GM21619 (cell line): ENCODE measurements around the gene CHST3.
"Not testable (repeated sequence)": the region's sequence is repeated elsewhere in the genome, so short reads cannot be mapped to it uniquely, and the experiment has no call there.

ENCODE experiments used
- ATAC-seq: cut with Tn5 transposase; IDR thresholded peaks from one replicate; pipeline ENCODE4 v1.9.1; 2021; ENCODE audit not compliant: unreplicated experiment

CHST3 gene

GRCh38 chr10:71948496-71949067 is 15.6 kb upstream of the CHST3 start:
- ATAC-seq, result no peak

DNA sequence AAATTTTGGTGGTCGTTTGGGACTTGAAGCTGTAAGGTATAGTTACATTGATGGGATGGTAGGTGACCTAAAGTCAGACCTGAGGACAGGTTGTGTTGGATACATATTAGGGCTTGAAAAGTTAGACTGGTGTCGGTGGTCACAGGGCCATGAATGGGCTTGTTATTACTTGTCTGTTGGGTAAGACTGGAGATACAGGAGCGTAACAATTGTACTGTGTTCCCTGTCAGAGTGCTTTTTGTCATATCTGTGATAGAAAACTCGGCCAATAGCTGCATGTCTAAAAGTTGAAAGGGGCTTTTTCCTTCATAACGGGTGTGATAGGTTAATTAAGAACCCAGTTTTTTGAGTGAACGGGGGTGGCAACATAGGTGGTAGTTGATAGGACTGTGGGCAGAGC is 13.5 kb upstream of the CHST3 start:
- no peak for ATAC-seq

DNA sequence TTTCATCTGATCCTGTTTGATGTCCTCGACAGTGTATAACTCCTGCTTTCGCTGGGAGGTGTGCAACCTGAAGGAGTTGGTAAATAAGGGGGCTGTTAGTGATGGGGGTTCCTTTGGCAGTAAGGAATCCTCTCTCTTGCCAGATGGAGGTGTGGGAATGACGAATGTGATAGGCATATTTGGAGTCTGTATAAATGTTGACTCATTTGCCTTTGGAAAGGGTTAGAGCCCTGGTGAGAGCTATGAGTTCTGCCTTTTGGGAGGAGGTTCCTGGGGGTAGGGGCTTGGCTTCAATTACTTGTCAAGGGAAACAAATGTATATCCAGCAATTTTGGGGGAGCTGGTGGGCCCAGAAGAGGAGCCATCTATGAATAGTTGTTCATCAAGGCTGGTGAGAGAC is 11.4 kb upstream of the CHST3 start:
- no peak for ATAC-seq

DNA sequence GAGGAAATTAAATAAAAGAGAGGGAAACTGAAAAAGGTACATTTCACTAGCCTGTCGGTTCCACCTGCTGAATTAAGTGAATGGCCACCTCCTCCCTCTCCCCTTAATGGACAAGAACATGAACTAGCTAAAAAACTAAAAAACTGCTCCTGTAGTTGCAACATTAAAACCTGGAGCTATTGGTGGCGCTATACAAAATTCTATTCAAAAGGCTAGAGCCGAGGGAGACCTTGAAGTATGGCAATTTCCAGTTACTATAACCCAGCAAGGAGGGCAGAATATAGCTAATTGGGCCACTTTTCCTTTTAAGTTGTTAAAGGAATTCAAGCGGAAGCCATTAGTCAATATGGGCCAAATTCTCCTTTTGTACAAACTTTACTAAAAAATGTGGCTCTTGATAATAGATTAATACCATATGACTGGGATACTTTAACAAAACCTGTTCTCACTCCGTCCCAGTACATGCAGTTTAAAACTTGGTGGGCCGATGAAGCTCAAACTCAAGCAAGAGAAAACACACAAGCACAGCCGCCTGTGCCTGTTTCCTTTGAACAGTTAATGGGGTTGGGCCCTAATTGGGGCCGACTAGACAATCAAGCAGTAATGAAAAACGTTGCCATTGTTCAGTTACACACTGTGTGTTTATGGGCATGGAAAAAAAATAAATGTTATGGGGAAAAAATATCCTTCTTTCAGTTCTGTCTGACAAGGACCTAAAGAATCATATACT is 6.5 kb upstream of the CHST3 start:
- ATAC-seq, result no peak

DNA sequence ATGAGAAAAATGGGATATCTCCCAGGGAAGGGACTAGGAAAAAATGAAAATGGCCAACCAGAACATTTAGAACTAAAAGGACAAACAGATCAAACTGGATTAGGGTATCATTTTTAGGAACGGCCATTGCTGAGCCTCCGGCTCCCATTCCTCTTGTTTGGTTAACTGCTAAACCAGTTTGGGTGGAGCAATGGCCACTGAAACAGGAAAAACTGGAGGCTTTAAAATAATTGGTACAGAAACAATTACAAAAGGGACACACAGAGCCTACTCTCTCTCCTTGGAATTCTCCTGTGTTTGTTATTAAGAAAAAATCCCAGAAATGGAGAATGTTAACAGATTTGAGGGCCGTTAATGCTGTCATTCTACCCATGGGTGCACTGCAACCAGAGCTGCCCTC is 4.7 kb upstream of the CHST3 start:
- no peak for ATAC-seq

- no peak for ATAC-seq
Observed at GRCh38 chr10:71961831-71962230, 2.4 kb upstream of the CHST3 start.

DNA sequence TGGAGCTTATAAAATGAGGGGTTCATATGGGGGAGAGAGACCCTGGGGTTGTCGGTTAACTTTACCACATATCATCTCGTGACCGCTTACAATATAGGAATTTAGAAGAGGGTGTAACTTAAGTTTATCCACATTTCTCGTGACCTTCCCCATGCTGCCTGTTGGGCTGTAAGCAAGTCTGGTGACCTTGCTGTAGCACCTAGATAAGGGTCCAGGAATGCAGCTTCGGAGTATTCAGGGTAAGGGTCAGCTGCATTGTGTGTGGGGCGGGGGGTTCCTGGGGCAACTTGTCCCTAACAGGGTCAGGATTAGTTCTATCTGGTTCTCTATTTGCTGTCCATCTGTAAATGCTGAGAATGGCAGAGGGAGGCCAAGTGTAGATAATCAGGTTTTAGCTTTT is 1.3 kb upstream of the CHST3 start:
- ATAC-seq, result no peak

DNA sequence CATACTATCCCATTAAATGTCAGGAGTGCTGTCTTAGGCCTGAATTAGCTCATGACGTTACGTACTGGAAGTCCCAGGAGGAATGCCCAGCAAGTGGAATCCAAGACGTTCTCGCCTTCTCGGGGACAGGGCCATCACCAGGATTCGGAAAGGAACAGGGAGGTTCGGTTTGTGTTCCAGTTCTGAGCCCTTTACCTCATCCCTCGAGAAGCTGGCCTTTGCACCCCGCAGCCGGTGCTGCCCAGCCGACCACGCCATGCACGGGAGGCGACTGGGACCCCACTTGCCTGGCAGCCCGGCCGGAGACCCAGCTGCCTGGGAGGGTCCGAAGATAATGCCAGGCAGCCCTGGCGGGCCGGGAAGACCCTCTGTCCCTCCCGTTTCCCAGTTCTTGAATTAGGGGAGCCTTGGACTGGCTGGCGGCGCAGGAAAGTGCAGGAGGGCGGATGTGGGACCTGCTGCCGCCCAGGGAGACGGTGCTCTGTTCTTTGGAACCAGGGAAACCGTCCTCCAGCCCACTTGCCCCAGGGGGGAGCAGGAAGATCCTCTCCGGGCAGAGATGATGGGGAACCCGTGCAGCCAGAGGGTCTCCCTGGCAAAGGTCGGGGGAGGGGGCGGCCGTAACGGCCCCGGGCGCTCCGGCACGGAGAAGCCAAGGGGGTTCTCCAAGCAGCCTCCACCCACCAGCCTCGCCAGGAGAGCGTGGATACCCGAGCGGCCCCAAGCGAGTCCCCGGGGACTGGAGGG is 671 bp upstream of the CHST3 start:
- no peak for ATAC-seq

DNA sequence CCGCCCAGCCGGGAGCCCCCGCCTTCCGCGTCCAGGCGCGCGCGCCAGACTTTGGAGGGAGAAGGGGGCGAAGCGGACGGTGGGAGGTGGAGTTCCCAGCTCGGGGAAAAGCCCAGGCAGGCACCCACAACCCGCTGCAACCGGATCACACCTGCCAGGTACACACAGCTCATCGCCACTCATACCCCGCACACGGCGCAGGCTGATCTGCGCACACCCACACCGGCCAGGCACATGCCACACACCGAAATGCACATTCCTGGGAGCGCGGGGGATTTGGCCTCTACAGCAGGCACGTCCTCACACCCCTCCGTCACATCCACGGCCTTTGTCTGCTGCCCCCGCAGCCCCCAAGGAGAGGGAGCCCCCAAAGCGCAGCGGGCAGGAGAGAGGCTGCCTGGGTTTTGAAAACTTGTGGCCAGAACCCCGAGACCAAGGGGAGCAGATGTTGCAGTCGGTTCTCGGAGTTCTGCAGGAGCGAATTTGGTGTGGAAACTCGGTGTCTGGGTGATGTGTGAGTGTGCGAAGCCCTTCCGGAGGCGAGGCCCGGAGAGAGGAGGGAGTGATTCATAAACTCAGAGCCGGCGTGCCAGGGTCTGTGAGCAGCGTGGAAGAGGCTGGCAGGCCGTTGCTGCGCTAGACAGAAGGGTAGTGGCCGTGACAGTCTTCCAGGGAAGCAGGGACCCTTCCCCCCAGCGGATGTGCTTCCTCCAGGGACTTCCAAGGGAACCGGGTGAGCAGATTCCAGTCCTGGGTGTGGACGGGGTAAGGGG is 734 bp downstream of the CHST3 start:
- no peak for ATAC-seq

- no peak for ATAC-seq
Observed at GRCh38 chr10:71965623-71966022, 1.4 kb downstream of the CHST3 start.

- ATAC-seq, result no peak
Observed at GRCh38 chr10:71966046-71967004, 2.1 kb downstream of the CHST3 start.

DNA sequence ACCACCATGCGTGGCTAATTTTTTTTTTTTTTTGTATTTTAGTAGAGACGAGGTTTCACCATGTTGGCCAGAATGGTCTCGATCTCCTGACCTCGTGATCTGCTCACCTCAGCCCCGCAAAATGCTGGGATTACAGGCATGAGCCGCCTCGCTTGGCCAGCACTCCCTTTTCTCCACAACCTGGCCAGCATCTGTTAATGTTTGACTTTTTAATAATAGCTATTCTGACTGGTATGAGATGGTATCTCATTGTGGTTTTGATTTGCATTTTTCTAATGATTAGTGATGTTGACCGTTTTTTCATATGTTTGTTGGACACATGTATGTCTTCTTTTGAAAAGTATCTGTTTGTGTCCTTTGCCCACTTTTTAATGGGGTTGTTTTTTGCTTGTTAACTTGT is 3.8 kb downstream of the CHST3 start:
- not testable (repeated sequence) for ATAC-seq

- ATAC-seq, result no peak
Observed at GRCh38 chr10:71968553-71969474, 4.6 kb downstream of the CHST3 start.

DNA sequence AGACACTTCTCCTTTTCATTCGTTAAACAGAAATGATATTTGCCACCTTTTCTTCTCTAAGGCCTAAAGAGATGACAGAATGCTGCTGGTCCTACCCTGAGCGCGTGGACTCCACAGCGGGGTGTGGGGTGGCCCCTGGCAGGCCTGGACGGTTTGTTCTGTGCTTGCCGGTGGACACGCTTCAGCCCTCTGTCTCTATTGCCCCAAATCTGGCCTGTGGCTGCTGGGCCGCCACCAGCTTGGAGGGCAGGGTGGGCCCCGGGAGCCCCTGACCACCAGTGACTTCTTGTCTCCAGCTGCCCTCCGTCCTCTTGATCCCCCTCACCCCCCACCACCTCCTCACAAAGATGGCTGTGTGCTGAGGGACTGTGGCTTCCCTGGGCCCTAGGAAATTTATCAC is 5.7 kb downstream of the CHST3 start:
- no peak for ATAC-seq

- no peak for ATAC-seq
Observed at GRCh38 chr10:71970331-71970730, 6.1 kb downstream of the CHST3 start.

GRCh38 chr10:71970869-71971268 is 6.7 kb downstream of the CHST3 start:
- ATAC-seq, result no peak

GRCh38 chr10:71971311-71971731 is 7.1 kb downstream of the CHST3 start:
- ATAC-seq, result no peak

GRCh38 chr10:71971769-71972555 is 7.8 kb downstream of the CHST3 start:
- no peak for ATAC-seq
